HG03039 (cell line): Measurements from ENCODE around the gene P2RY11.

Experiments
- ATAC-seq: cut with Tn5 transposase; IDR thresholded peaks from one replicate; pipeline ENCODE4 v1.9.1; 2021; ENCODE audit warnings: mild to moderate bottlenecking, moderate library complexity; ENCODE audit not compliant: unreplicated experiment

P2RY11 gene

GRCh38 chr19:10112895-10113591, 1.6 kb downstream of the P2RY11 start:
- ATAC-seq = no peak

GRCh38 chr19:10113592-10113963, 2.1 kb downstream of the P2RY11 start:
- ATAC-seq = no peak

- ATAC-seq = no peak
Observed at GRCh38 chr19:10113964-10114650, 2.6 kb downstream of the P2RY11 start.

GRCh38 chr19:10114651-10115391, 3.3 kb downstream of the P2RY11 start:
- ATAC-seq = no peak

- ATAC-seq = no peak
Observed at GRCh38 chr19:10115392-10116084, 4.0 kb downstream of the P2RY11 start.

GRCh38 chr19:10116085-10116865, 4.8 kb downstream of the P2RY11 start:
- ATAC-seq = no peak

- no peak for ATAC-seq
Observed at GRCh38 chr19:10116866-10117616, 5.5 kb downstream of the P2RY11 start.

- ATAC-seq = no peak
Observed at GRCh38 chr19:10118960-10119359, 7.5 kb downstream of the P2RY11 start.

- no peak for ATAC-seq
Observed at GRCh38 chr19:10120538-10121189, 9.2 kb downstream of the P2RY11 start.

- ATAC-seq = no peak
Observed at GRCh38 chr19:10122045-10122444, 10.6 kb downstream of the P2RY11 start.

GRCh38 chr19:10124429-10124828, 12.9 kb downstream of the P2RY11 start:
- ATAC-seq = no peak

- ATAC-seq = no peak
Observed at GRCh38 chr19:10126213-10126639, 14.7 kb downstream of the P2RY11 start.

- ATAC-seq = no peak
Observed at GRCh38 chr19:10132905-10133304, 21.4 kb downstream of the P2RY11 start.

- no peak for ATAC-seq
Observed at GRCh38 chr19:10133596-10133995, 22.1 kb downstream of the P2RY11 start.

GRCh38 chr19:10134040-10134439, 22.5 kb downstream of the P2RY11 start:
- ATAC-seq = no peak

- ATAC-seq = no peak
Observed at GRCh38 chr19:10135551-10136334, 24.2 kb downstream of the P2RY11 start.

- ATAC-seq = no peak
Observed at GRCh38 chr19:10136936-10137335, 25.4 kb downstream of the P2RY11 start.
